HepG2 (cell line): Measurements from ENCODE around the gene RGP1. TPM values are rescaled to one million over a fixed set of nuclear protein-coding genes. Genes with fewer than 3 reads are reported as not detected.
A peak's percentile ranks its signal among the peaks of the same experiment; 100 is the strongest.

Experiments
- ELF1 ChIP-seq: sonication (generic); formaldehyde crosslinking; IDR thresholded peaks from 2 replicates; pipeline ENCODE4 v1.4.0; 2020; ENCODE audit warnings: missing genetic modification reagents
- HMG20A ChIP-seq: IDR thresholded peaks from 2 replicates; pipeline ENCODE4 v1.6.1; 2016; ENCODE audit warnings: borderline replicate concordance
- NAIF1 ChIP-seq: sonication (generic); formaldehyde crosslinking; IDR thresholded peaks from 2 replicates; pipeline ENCODE4 v1.5.0; 2020; ENCODE audit warnings: mild to moderate bottlenecking, missing genetic modification reagents, borderline replicate concordance
- RBM39 ChIP-seq: fragments of 200-400 bp; formaldehyde crosslinking; IDR thresholded peaks from one replicate; pipeline ENCODE4 v1.6.1; 2018; ENCODE audit warnings: antibody characterized with exemption, mild to moderate bottlenecking, low read depth, low read length; ENCODE audit not compliant: poor library complexity, severe bottlenecking
- ZBTB46 ChIP-seq: sonication (generic); formaldehyde crosslinking; IDR thresholded peaks from 2 replicates; pipeline ENCODE4 v1.4.0; 2020; ENCODE audit warnings: mild to moderate bottlenecking, missing genetic modification reagents, borderline replicate concordance
- ZIK1 ChIP-seq: sonication (generic); formaldehyde crosslinking; IDR thresholded peaks from 2 replicates; pipeline ENCODE4 v1.5.0; 2020; ENCODE audit warnings: mild to moderate bottlenecking, low read depth, missing genetic modification reagents, borderline replicate concordance
- ZNF326 ChIP-seq: sonication (generic); formaldehyde crosslinking; IDR thresholded peaks from 2 replicates; pipeline ENCODE4 v1.4.0; 2020; ENCODE audit warnings: missing genetic modification reagents, borderline replicate concordance
- ZNF460 ChIP-seq: sonication (generic); formaldehyde crosslinking; IDR thresholded peaks from 2 replicates; pipeline ENCODE4 v1.5.1; 2020; ENCODE audit warnings: missing genetic modification reagents, mild to moderate bottlenecking, borderline replicate concordance
- ZNF512B ChIP-seq: sonication (generic); formaldehyde crosslinking; IDR thresholded peaks from 2 replicates; pipeline ENCODE4 v1.5.1; 2020; ENCODE audit warnings: missing genetic modification reagents, mild to moderate bottlenecking, borderline replicate concordance
- ZNF547 ChIP-seq: sonication (generic); formaldehyde crosslinking; IDR thresholded peaks from 2 replicates; pipeline ENCODE4 v1.5.1; 2020; ENCODE audit warnings: mild to moderate bottlenecking, missing genetic modification reagents
- polyA plus RNA-seq, 8 experiments: library from polyadenylated mRNA; depleted of rRNA in 3 of 8; stranded (reverse) in 7 of 8; unstranded in 1 of 8; fragments of >200 nt; fragmentation: Illumina TruSeq in 4 of 8; extraction: Trizol in 4 of 8; gene quantifications; 2 replicates each; pipeline versions ENCODE4 v1.2.1 to v1.2.3, GENCODE V29; 2011 to 2016; ENCODE audit warnings: low read depth in 4 of 8, missing spikeins in 1 of 8, mixed read lengths in 1 of 8; ENCODE audit not compliant: insufficient read depth in 1 of 8
- total RNA-seq, 5 experiments: library from RNA; depleted of rRNA; stranded (reverse); fragments of >200 nt; fragmentation: Illumina TruSeq; extraction: Trizol; gene quantifications; 2 replicates each; pipeline ENCODE4 v1.2.3, GENCODE V29; 2016; ENCODE audit warnings: low read depth in 1 of 5
- TF ChIP-seq, protein P1 (sequence below): fragments of 450-650 bp; IDR thresholded peaks from 2 replicates; pipeline ENCODE4 v1.6.1; 2017; ENCODE audit warnings: mild to moderate bottlenecking
- TF ChIP-seq, protein P2 (sequence below): sonication (generic); formaldehyde crosslinking; IDR thresholded peaks from 2 replicates; pipeline ENCODE4 v1.4.0; 2020; ENCODE audit warnings: missing genetic modification reagents
- TF ChIP-seq, protein P3 (sequence below): sonication (generic); formaldehyde crosslinking; IDR thresholded peaks from 2 replicates; pipeline ENCODE4 v1.5.1; 2020; ENCODE audit warnings: missing genetic modification reagents, mild to moderate bottlenecking, borderline replicate concordance
- TF ChIP-seq, protein P4 (sequence below): sonication (generic); formaldehyde crosslinking; conservative IDR thresholded peaks from 2 replicates; pipeline ENCODE4 v1.5.0; 2020; ENCODE audit warnings: missing genetic modification reagents

RGP1 gene
- total and polyA plus RNA-seq, 2 of the 13 experiments (the other 11 are each of a cell fraction or from before 2014, with no cell fraction given): 12.7 to 21.0 TPM

DNA sequence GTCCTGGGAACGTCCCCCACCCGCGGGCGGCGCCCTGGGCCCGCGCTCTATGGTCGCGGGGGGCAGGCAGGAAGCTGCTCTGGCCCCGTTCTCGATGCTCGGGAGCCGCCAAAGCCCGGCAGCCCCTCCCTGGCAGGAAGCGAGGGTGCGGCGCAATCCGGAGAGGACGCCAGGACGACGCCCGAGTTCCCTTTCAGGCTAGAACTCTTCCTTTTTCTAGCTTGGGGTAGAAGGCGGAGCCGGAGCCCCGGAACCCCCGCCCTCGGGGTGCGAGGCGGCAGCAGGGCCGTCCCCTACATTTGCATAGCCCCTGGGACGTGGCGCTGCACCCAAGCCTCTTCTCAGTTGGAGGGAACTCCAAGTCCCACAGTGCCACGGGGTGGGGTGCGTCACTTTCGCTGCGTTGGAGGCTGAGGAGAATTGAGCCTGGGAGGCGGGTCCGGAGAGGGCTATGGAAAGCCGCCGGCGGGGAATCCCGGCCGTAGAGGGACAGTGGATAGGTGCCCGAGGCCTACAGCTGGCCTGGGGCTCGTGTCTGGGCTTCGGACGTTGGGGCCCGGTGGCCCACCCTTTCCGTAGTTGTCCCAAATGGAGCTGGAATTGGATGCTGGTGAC, 16.8 kb upstream of the RGP1 start, which contains the start of the genes CREB3 and TLN1 (continued):
- TF ChIP-seq ZNF512B (CRISPR knock-in tag) (no peak), ZNF326 (no peak), ELF1 (CRISPR knock-in tag) (peak; percentile 93), ZBTB46 (no peak), RBM39 (peak; percentile 93), NAIF1 (CRISPR knock-in tag) (0 out of 2 replicates have a peak, but pooled peaks have one; percentile 85), HMG20A (no peak), ZNF460 (CRISPR knock-in tag) (no peak; the same call in 1 of the 2 replicates), ZNF547 (peak; percentile 74), ZIK1 (CRISPR knock-in tag) (no peak; the same call in 1 of the 2 replicates)
- TF ChIP-seq, protein P1, sequence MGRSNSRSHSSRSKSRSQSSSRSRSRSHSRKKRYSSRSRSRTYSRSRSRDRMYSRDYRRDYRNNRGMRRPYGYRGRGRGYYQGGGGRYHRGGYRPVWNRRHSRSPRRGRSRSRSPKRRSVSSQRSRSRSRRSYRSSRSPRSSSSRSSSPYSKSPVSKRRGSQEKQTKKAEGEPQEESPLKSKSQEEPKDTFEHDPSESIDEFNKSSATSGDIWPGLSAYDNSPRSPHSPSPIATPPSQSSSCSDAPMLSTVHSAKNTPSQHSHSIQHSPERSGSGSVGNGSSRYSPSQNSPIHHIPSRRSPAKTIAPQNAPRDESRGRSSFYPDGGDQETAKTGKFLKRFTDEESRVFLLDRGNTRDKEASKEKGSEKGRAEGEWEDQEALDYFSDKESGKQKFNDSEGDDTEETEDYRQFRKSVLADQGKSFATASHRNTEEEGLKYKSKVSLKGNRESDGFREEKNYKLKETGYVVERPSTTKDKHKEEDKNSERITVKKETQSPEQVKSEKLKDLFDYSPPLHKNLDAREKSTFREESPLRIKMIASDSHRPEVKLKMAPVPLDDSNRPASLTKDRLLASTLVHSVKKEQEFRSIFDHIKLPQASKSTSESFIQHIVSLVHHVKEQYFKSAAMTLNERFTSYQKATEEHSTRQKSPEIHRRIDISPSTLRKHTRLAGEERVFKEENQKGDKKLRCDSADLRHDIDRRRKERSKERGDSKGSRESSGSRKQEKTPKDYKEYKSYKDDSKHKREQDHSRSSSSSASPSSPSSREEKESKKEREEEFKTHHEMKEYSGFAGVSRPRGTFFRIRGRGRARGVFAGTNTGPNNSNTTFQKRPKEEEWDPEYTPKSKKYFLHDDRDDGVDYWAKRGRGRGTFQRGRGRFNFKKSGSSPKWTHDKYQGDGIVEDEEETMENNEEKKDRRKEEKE: no peak
- TF ChIP-seq, protein P2, sequence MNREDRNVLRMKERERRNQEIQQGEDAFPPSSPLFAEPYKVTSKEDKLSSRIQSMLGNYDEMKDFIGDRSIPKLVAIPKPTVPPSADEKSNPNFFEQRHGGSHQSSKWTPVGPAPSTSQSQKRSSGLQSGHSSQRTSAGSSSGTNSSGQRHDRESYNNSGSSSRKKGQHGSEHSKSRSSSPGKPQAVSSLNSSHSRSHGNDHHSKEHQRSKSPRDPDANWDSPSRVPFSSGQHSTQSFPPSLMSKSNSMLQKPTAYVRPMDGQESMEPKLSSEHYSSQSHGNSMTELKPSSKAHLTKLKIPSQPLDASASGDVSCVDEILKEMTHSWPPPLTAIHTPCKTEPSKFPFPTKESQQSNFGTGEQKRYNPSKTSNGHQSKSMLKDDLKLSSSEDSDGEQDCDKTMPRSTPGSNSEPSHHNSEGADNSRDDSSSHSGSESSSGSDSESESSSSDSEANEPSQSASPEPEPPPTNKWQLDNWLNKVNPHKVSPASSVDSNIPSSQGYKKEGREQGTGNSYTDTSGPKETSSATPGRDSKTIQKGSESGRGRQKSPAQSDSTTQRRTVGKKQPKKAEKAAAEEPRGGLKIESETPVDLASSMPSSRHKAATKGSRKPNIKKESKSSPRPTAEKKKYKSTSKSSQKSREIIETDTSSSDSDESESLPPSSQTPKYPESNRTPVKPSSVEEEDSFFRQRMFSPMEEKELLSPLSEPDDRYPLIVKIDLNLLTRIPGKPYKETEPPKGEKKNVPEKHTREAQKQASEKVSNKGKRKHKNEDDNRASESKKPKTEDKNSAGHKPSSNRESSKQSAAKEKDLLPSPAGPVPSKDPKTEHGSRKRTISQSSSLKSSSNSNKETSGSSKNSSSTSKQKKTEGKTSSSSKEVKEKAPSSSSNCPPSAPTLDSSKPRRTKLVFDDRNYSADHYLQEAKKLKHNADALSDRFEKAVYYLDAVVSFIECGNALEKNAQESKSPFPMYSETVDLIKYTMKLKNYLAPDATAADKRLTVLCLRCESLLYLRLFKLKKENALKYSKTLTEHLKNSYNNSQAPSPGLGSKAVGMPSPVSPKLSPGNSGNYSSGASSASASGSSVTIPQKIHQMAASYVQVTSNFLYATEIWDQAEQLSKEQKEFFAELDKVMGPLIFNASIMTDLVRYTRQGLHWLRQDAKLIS (CRISPR knock-in tag): no peak
- TF ChIP-seq, protein P3, sequence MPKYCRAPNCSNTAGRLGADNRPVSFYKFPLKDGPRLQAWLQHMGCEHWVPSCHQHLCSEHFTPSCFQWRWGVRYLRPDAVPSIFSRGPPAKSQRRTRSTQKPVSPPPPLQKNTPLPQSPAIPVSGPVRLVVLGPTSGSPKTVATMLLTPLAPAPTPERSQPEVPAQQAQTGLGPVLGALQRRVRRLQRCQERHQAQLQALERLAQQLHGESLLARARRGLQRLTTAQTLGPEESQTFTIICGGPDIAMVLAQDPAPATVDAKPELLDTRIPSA (CRISPR knock-in tag): no peak
- TF ChIP-seq, protein P4, sequence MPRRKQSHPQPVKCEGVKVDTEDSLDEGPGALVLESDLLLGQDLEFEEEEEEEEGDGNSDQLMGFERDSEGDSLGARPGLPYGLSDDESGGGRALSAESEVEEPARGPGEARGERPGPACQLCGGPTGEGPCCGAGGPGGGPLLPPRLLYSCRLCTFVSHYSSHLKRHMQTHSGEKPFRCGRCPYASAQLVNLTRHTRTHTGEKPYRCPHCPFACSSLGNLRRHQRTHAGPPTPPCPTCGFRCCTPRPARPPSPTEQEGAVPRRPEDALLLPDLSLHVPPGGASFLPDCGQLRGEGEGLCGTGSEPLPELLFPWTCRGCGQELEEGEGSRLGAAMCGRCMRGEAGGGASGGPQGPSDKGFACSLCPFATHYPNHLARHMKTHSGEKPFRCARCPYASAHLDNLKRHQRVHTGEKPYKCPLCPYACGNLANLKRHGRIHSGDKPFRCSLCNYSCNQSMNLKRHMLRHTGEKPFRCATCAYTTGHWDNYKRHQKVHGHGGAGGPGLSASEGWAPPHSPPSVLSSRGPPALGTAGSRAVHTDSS (CRISPR knock-in tag): 0 out of 2 replicates have a peak, but pooled peaks have one; percentile 18
